Esophagus muscularis mucosa (tissue), 4 donors: Measurements from ENCODE around the gene RETREG1. TPM values are rescaled to one million over a fixed set of nuclear protein-coding genes. Genes with fewer than 3 reads are reported as not detected.

Source experiments
- DNase-seq: peaks from one replicate; pipeline ENCODE4 v3.0.0-alpha.2; 2017; ENCODE audit errors: extremely low spot score
- H3K27ac ChIP-seq, 4 donors: fragments of 200-600 bp; sonication (generic); replicated peaks in 1 of 4; 1 replicate in 3 of 4; 2 replicates in 1 of 4; pipeline ENCODE4 v1.5.1; 2016 to 2019; ENCODE audit warnings: mild to moderate bottlenecking in 1 of 4
- H3K27me3 ChIP-seq, 4 donors: fragments of 200-600 bp; sonication (generic); one replicate each; pipeline versions ENCODE4 v1.5.1 to v1.6.0; 2016 to 2019
- H3K36me3 ChIP-seq, 4 donors: fragments of 200-600 bp; sonication (generic); one replicate each; pipeline ENCODE4 v1.5.1; 2016 to 2019
- H3K4me1 ChIP-seq, 4 donors: fragments of 200-600 bp; sonication (generic); one replicate each; pipeline ENCODE4 v1.5.1; 2016 to 2019
- H3K4me3 ChIP-seq, 4 donors: fragments of 200-600 bp; sonication (generic); 1 replicate in 2 of 4; 2 replicates in 2 of 4; pipeline ENCODE4 v1.5.1; 2016 to 2019; ENCODE audit warnings: mild to moderate bottlenecking in 4 of 4, moderate library complexity in 1 of 4
- H3K9me3 ChIP-seq, 4 donors: fragments of 200-600 bp; sonication (generic); 1 replicate in 3 of 4; 2 replicates in 1 of 4; pipeline ENCODE4 v1.5.1; 2016 to 2019
- EP300 ChIP-seq: sonication (generic); formaldehyde crosslinking; IDR thresholded peaks from one replicate; pipeline ENCODE4 v1.6.1; 2017; ENCODE audit warnings: antibody characterized with exemption
- POLR2A ChIP-seq: fragments of 450-650 bp; IDR thresholded peaks from one replicate; pipeline ENCODE4 v1.6.1; 2017; ENCODE audit warnings: antibody characterized with exemption, moderate library complexity, mild to moderate bottlenecking, low read depth
- POLR2AphosphoS5 ChIP-seq, 2 donors: sonication (generic); formaldehyde crosslinking; IDR thresholded peaks; one replicate each; pipeline ENCODE4 v1.6.1; 2017; ENCODE audit warnings: antibody characterized with exemption in 2 of 2
- WGBS: methylation state at CpG from one replicate; pipeline ENCODE4 v1.1.5; 2018; 5-methylcytosine and 5-hydroxymethylcytosine counted together
- intact Hi-C: fragments of 100-400 bp; cut with DNase I; formaldehyde crosslinking; loops from one replicate; pipeline ENCODE4 v1.15.1; 2023
- total RNA-seq, 4 donors: library from RNA; depleted of rRNA; stranded (reverse); fragments of >200 nt; gene quantifications; one replicate each; pipeline versions ENCODE4 v1.1.0 to v1.2.1, GENCODE V29; 2016
- TF ChIP-seq, protein P1 (sequence below), 3 experiments: fragments of 200-600 bp in 2 of 3; fragments of 450-650 bp in 1 of 3; sonication (generic) in 2 of 3; IDR thresholded peaks; one replicate each; pipeline ENCODE4 v1.5.1; 2017 to 2019; ENCODE audit warnings: antibody characterized with exemption in 3 of 3, mild to moderate bottlenecking in 2 of 3, moderate library complexity in 1 of 3

The RETREG1 gene
- total RNA-seq, 4 donors from 2014 or later: 7.5 to 13.0 (median 10.3) TPM

DNA sequence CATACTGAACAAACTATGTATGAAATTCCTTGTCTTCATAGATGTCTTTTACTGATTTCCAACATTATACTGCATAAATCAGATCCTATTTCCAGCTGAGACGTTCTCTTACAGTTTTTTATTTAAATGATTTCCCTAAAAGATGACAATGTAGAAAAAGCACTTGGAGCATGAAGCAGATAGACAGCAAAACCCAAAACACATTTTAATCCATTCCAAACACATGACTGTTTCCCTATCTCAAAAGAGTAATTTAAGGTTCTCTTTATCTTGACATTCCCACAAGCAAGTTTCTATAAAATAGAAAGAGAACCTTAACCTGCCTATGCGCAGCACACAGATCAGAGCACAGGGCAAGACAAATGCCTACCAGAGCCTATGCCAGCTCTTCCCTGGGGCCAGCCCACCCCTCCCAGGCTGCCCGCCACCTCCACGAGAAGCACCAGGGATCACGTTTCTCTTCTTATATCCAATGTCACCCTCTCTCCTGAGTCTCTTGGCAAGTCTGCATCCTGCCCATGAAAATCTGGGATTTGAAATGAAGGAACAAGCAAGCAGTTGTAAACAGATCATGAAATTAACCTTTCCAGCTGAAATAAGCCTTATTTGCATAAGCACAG, 52.4 kb downstream of the RETREG1 start:
- Histone ChIP-seq H3K36me3 (no peaks in the 10 kb centered on the region), H3K27ac (no peak overlapping the region), H3K27me3 (no peaks in the 10 kb centered on the region), H3K9me3 (no peaks in the 10 kb centered on the region), H3K4me3 (no peak overlapping the region), H3K4me1 (peaks cover 0 to 4% (median 0%) of the 10 kb centered on the region in 4 donors)
- TF ChIP-seq POLR2A: no peak
- intact Hi-C loops: no loop called here
- WGBS: 70% methylated on average over 5 of the region's 5 CpGs
- no peak for DNase-seq

DNA sequence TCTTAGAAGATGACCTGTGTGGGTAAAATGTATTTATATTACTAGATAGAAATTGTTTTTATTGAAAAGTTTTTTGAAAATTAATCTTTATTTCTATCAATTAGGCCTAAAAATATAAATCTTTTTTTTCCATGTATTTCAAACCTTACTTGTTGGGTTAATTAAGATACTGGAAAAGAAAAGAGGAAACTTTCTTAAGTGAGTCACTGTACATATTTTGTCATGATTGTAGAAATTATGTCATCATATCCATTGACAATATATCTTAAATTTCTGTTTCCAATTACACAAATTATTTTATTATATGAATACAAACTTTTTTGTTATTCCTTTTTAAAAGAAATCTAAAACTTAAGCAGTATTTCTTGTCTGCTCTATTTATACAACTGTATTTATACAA, 53.1 kb downstream of the RETREG1 start:
- intact Hi-C loops: no loop called here
- no peaks in the 10 kb centered on the region for H3K36me3 ChIP-seq
- no peak overlapping the region for H3K4me3 ChIP-seq
- DNase-seq: no peak
- no peaks in the 10 kb centered on the region for H3K27me3 ChIP-seq
- H3K4me1 ChIP-seq: peaks cover 0 to 4% (median 0%) of the 10 kb centered on the region in 4 donors
- H3K27ac ChIP-seq: no peak overlapping the region
- no peaks in the 10 kb centered on the region for H3K9me3 ChIP-seq
- TF ChIP-seq, protein P1, sequence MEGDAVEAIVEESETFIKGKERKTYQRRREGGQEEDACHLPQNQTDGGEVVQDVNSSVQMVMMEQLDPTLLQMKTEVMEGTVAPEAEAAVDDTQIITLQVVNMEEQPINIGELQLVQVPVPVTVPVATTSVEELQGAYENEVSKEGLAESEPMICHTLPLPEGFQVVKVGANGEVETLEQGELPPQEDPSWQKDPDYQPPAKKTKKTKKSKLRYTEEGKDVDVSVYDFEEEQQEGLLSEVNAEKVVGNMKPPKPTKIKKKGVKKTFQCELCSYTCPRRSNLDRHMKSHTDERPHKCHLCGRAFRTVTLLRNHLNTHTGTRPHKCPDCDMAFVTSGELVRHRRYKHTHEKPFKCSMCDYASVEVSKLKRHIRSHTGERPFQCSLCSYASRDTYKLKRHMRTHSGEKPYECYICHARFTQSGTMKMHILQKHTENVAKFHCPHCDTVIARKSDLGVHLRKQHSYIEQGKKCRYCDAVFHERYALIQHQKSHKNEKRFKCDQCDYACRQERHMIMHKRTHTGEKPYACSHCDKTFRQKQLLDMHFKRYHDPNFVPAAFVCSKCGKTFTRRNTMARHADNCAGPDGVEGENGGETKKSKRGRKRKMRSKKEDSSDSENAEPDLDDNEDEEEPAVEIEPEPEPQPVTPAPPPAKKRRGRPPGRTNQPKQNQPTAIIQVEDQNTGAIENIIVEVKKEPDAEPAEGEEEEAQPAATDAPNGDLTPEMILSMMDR (IDR thresholded peaks at IDR 0.05): no peak
- no peak for TF ChIP-seq POLR2AphosphoS5 (IDR thresholded peaks at IDR 0.05)
- no peak for TF ChIP-seq EP300
- no peak for TF ChIP-seq POLR2A

DNA sequence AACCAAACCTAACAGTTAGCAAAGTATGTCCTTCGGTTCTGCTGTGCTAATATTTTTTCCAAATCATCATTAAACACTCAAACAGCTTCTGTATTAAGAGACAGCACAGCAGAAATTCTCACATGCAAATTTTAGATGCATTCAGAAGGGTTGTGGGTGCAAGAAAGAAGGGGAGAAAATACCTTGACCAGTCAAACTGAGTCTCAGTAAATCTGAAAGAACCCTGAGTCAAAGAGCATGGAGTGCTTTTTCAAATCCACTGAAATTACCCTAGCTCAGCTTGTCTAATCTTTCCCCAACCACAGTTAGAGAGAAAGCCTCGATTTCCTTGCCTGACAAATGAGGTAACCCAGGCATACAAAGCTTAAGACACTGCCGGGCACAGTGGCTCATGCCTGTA, 55.1 kb downstream of the RETREG1 start:
- intact Hi-C loops: no loop called here
- Histone ChIP-seq H3K4me3 (no peak overlapping the region), H3K27ac (no peak overlapping the region), H3K36me3 (no peaks in the 10 kb centered on the region), H3K27me3 (no peaks in the 10 kb centered on the region), H3K4me1 (peaks cover 0 to 4% (median 0%) of the 10 kb centered on the region in 4 donors), H3K9me3 (no peaks in the 10 kb centered on the region)
- DNase-seq: no peak
- TF ChIP-seq, protein P1 (IDR thresholded peaks at IDR 0.05): no peak
- no peak for TF ChIP-seq EP300
- TF ChIP-seq POLR2AphosphoS5 (IDR thresholded peaks at IDR 0.05): no peak
- TF ChIP-seq POLR2A: no peak
- WGBS: 86% methylated on average over 3 of the region's 3 CpGs

DNA sequence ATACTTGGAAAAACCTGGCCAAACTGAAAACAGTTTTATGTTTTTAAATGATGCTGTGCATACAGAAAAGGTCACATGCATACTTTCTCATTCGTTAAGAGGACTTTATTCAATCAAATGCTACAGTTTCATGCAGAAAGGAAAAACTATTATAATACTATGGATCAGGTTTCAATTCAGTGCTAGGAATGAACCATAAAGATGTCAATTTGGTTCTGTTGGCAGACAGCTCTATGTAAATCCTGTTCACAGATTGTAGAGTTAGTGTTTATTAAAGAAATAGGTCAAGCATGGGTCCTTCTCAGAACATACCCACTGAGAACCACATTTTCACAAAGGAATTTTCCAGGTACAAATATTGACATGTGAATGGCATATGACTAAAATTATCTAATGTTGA, 57.1 kb downstream of the RETREG1 start:
- Histone ChIP-seq H3K9me3 (no peaks in the 10 kb centered on the region), H3K36me3 (no peaks in the 10 kb centered on the region), H3K4me3 (no peak overlapping the region), H3K4me1 (peaks cover 0 to 4% (median 0%) of the 10 kb centered on the region in 4 donors), H3K27me3 (no peaks in the 10 kb centered on the region), H3K27ac (no peak overlapping the region)
- intact Hi-C loops: no loop called here
- DNase-seq: no peak
- TF ChIP-seq POLR2AphosphoS5 (IDR thresholded peaks at IDR 0.05) (no peak), EP300 (no peak), POLR2A (no peak)
- TF ChIP-seq, protein P1 (IDR thresholded peaks at IDR 0.05): no peak
- WGBS: 83% methylated on average over 1 of the region's 1 CpG

DNA sequence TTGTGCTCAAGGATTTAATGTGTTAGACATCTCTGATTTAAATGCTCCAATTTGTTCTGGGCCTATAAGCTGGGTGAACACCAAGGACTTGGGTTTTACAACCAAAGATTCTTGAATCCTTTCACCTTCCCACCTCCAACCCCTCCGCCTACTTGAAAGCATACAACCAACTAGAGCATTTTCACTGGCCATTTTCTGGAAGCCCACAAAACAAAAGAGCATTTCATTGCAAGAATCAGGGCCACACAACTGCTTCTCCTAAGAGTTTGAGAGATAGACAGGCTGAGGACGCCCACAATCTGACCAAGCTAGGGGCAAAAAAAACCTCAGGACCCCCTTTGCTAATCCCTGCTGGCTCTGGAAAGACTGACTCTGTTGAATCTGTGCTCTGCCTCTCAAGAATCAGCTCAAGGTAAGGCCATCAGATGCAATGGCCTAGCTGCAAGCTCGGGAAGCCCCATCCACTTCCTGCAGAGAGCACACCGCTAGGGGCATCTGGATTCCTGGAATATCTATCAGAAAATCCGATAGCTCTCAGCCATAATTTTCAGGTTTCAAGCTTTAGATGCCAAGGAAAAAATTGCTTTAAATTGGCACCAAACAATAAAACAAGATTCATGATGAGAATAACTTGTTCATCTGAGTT, 57.7 kb downstream of the RETREG1 start:
- Histone ChIP-seq H3K36me3 (no peaks in the 10 kb centered on the region), H3K4me1 (no peaks in the 10 kb centered on the region), H3K27me3 (no peaks in the 10 kb centered on the region), H3K27ac (no peak overlapping the region), H3K9me3 (no peaks in the 10 kb centered on the region), H3K4me3 (no peak overlapping the region)
- TF ChIP-seq POLR2A (no peak), POLR2AphosphoS5 (IDR thresholded peaks at IDR 0.05) (no peak), EP300 (no peak)
- TF ChIP-seq, protein P1 (IDR thresholded peaks at IDR 0.05): no peak
- DNase-seq: no peak
- WGBS: 90% methylated on average over 5 of the region's 5 CpGs
- intact Hi-C loops: no loop called here
